NB4 (cell line): ENCODE results near the gene ANKRD33B.
"Not testable (repeated sequence)": the region's sequence is repeated elsewhere in the genome, so short reads cannot be mapped to it uniquely, and the experiment has no call there.

Experiments used
- DNase-seq: peaks from one replicate; pipeline ENCODE4 v3.0.0; 2010; ENCODE audit warnings: low read depth
- H3K4me3 ChIP-seq: one replicate; pipeline ENCODE4 v1.5.1; 2011; ENCODE audit warnings: mild to moderate bottlenecking, low read depth, low read length, moderate library complexity
- MYC ChIP-seq: IDR thresholded peaks from 2 replicates; pipeline ENCODE4 v1.6.1; 2011; ENCODE audit warnings: low read depth, low read length
- POLR2A ChIP-seq: IDR thresholded peaks from 2 replicates; pipeline ENCODE4 v1.6.1; 2011; ENCODE audit warnings: mild to moderate bottlenecking; ENCODE audit not compliant: insufficient read length; ENCODE audit errors: extremely low read depth
- TF ChIP-seq, protein P1 (sequence below): IDR thresholded peaks from 2 replicates; pipeline ENCODE4 v1.6.1; 2011; ENCODE audit warnings: low read depth, low read length
- TF ChIP-seq, protein P2 (sequence below): IDR thresholded peaks from one replicate; pipeline ENCODE4 v1.5.1; 2012; ENCODE audit warnings: low read depth, low read length

Gene ANKRD33B

DNA sequence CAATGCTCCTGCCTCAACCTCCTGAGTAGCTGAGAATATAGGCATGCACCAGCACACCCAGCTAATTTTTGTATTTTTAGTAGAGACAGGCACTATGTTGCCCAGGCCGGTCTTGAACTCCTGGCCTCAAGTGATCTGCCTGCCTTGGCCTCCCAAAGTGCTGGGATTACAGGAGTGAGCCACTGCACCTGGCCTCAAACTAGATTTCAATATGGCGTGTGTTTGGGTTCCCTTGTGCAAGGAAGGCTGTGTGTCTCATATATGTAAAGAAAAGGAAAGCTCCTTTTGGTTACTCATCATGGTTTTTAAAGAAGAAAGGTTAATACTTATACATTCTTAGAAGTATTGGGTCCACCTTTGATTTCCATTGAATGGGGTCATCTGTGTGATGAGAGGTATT, 70.7 kb downstream of the ANKRD33B start:
- no peak for DNase-seq
- H3K4me3 ChIP-seq: no peak overlapping the region
- TF ChIP-seq MYC: no peak
- no peak for TF ChIP-seq POLR2A
- TF ChIP-seq, protein P1, sequence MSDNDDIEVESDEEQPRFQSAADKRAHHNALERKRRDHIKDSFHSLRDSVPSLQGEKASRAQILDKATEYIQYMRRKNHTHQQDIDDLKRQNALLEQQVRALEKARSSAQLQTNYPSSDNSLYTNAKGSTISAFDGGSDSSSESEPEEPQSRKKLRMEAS: no peak
- TF ChIP-seq, protein P2, sequence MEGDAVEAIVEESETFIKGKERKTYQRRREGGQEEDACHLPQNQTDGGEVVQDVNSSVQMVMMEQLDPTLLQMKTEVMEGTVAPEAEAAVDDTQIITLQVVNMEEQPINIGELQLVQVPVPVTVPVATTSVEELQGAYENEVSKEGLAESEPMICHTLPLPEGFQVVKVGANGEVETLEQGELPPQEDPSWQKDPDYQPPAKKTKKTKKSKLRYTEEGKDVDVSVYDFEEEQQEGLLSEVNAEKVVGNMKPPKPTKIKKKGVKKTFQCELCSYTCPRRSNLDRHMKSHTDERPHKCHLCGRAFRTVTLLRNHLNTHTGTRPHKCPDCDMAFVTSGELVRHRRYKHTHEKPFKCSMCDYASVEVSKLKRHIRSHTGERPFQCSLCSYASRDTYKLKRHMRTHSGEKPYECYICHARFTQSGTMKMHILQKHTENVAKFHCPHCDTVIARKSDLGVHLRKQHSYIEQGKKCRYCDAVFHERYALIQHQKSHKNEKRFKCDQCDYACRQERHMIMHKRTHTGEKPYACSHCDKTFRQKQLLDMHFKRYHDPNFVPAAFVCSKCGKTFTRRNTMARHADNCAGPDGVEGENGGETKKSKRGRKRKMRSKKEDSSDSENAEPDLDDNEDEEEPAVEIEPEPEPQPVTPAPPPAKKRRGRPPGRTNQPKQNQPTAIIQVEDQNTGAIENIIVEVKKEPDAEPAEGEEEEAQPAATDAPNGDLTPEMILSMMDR: no peak

DNA sequence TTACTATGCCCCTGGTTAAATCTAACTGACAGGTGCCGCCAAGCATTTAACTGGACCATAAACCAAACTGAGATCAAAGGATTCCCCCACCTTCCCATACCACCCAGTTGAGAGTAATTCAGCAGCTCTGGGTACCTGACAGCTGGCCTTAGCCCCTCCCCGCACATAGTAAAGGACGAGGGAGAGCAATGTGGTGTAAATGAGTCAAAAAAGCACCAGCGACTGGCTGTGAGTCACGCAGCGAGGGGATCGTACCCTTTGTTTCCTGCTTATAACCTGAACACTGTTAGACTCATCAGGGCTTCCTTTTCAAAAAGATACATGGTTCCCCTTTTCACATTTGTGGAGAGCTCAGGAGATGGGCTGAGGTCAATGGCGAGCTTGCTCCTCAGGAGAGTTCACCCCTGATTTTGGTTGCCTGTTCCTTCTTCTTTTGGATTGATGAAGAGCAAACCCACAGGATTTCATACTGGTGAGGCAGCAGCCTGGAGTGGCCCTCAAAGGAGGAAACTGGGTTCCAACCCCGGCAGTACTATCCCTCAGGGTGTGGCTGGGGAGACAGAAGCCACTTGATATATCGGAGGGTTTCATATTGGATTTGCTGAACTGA, 71.5 kb downstream of the ANKRD33B start:
- TF ChIP-seq, protein P2: no peak
- TF ChIP-seq POLR2A (no peak), MYC (peak; percentile 51; the same call in 1 of the 2 replicates)
- TF ChIP-seq, protein P1: 0 out of 2 replicates have a peak, but pooled peaks have one; percentile 32
- peak; percentile 94 for DNase-seq
- no peak overlapping the region for H3K4me3 ChIP-seq

DNA sequence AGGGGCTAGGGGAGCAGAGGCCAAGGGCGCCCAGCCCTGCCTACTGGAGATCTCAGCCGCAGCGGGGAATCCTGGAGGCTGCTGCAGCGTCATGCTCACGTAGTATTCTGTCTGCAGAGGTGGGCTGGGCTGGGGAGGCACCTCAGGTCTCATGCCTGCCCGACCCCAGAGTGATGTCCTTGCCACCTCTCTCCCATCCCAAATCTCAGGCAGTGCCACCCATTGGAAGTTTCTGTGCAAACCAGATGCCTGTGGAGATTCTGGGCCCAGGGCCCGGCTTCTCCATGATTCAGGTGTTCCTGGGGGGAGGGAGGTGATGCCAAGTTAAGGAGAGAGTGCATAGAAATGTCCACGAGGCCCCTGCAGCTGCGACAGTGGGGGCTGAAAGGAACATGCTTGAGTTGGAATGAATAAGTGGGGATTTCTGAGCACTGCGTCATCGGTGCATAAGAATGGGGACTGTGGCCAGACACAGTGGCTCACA, 72.0 kb downstream of the ANKRD33B start:
- no peak overlapping the region for H3K4me3 ChIP-seq
- no peak for TF ChIP-seq MYC
- TF ChIP-seq, protein P1: no peak
- DNase-seq: no peak

DNA sequence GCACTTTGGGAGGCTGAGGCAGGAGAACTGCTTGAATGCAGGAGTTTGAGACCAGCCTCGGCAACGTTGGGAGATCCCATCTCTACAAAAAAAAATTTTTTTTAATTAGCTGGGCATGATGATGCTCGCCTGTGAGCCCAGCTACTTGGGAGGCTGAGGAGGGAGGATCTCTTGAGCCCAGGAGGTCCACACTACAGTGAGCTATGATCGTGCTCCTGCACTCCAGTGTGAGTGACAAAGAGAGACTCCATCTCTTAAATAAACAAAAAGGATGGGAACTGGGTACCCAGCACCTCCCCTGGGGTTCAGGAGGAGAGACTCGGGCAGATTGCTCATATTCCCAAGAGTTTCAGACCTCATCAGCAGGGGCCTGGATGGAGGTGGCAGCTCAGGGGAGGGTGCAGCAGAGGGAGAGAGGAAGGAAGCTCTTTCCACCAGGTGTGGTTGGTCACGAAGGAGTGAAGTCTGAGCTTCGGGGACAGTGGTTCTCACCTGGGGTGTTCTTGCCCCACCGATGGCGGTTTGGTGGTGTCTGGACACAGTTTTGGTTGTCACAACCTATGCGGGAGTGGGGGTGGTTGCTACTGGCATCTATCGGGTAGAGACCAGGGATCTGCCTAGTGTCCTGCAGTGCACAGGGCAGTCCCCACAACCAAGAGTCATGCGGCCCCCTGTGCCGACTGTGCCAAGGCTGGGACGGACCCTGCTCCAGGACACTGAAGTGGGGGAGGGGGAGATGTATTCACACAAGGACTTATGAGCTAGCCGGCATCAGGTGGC, 72.7 kb downstream of the ANKRD33B start:
- DNase-seq: no peak
- no peak overlapping the region for H3K4me3 ChIP-seq
- TF ChIP-seq MYC (no peak), POLR2A (no peak)
- TF ChIP-seq, protein P1: no peak
- TF ChIP-seq, protein P2: no peak

DNA sequence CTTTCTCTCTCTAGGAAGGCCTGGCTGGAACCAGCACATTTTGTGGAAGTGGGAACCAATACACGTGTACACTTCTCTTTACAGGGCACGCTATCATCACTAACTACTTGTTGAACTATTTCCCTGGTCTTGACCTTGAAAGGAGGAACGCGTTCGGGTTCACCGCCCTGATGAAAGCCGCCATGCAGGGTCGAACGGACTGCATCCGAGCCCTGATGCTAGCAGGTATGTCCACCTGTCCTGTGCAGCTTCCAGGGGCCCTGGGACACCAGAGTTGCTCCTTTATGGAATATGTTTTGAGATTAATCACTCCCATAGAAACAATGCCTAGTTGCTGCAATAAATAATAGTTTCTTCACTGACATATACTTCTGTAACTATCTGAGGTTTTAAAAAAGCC, 74.1 kb downstream of the ANKRD33B start:
- DNase-seq: no peak
- no peak overlapping the region for H3K4me3 ChIP-seq
- TF ChIP-seq MYC (no peak), POLR2A (no peak)
- TF ChIP-seq, protein P2: no peak
- TF ChIP-seq, protein P1: no peak

DNA sequence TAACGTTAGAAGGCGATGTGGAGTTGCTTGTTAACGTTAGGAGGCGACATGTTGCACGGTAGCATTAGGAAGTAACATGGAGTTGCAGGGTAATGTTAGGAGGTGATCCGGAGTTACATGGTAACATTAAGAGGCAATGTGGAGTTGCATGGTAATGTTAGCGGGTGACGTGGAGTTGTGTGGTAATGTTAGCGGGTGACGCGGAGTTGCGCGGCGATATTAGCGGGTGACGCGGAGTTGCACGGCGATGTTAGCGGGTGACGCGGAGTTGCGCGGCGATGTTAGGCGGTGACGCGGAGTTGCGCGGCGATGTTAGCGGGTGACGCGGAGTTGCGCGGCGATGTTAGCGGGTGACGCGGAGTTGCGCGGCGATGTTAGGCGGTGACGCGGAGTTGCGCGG, 74.9 kb downstream of the ANKRD33B start:
- H3K4me3 ChIP-seq, DNase-seq: not testable (repeated sequence)
